OCI-LY1 (cell line): ENCODE data around the gene WNT9B.

ENCODE experiments used
- H2AFZ ChIP-seq: fragments of 200-600 bp; sonication (generic), shearing (Covaris generic); 2 replicates; pipeline ENCODE4 v1.6.0; 2014; ENCODE audit warnings: antibody characterized with exemption, mild to moderate bottlenecking, low read length
- H3F3A ChIP-seq: fragments of 200-600 bp; sonication (generic), shearing (Covaris generic); 2 replicates; pipeline ENCODE4 v1.6.0; 2014; ENCODE audit warnings: mild to moderate bottlenecking, antibody characterized with exemption, low read length, moderate library complexity; ENCODE audit not compliant: insufficient read depth
- H3K27ac ChIP-seq: fragments of 200-600 bp; sonication (generic); 2 replicates; pipeline ENCODE4 v1.5.1; 2014; ENCODE audit warnings: low read length, mixed run types, mild to moderate bottlenecking, low read depth; ENCODE audit not compliant: poor library complexity, severe bottlenecking
- H3K27me3 ChIP-seq: fragments of 200-600 bp; sonication (generic); 2 replicates; pipeline ENCODE4 v1.6.0; 2014; ENCODE audit warnings: antibody characterized with exemption, mild to moderate bottlenecking, low read length, moderate library complexity; ENCODE audit not compliant: insufficient read depth
- H3K36me3 ChIP-seq: fragments of 200-600 bp; sonication (generic); 2 replicates; pipeline ENCODE4 v1.6.1; 2014; ENCODE audit warnings: mild to moderate bottlenecking, antibody characterized with exemption, low read length, moderate library complexity, mixed read lengths; ENCODE audit not compliant: insufficient read depth
- H3K4me1 ChIP-seq: fragments of 200-600 bp; sonication (generic); 2 replicates; pipeline ENCODE4 v1.5.1; 2014; ENCODE audit warnings: mild to moderate bottlenecking, low read length, moderate library complexity; ENCODE audit not compliant: insufficient read depth, severe bottlenecking
- H3K4me2 ChIP-seq: fragments of 200-600 bp; sonication (generic), shearing (Covaris generic); 2 replicates; pipeline ENCODE4 v1.6.1; 2014; ENCODE audit warnings: low read length
- H3K4me3 ChIP-seq: fragments of 200-600 bp; sonication (generic); 2 replicates; pipeline ENCODE4 v1.5.1; 2014; ENCODE audit warnings: low read length, low read depth, mild to moderate bottlenecking, mixed read lengths; ENCODE audit not compliant: poor library complexity, severe bottlenecking
- H3K79me2 ChIP-seq: fragments of 200-600 bp; shearing (Covaris generic); 2 replicates; pipeline ENCODE4 v1.6.1; 2016; ENCODE audit warnings: mixed run types, low read length, mixed read lengths; ENCODE audit not compliant: insufficient read depth
- H3K9ac ChIP-seq: fragments of 200-600 bp; sonication (generic), shearing (Covaris generic); 2 replicates; pipeline ENCODE4 v1.6.1; 2014; ENCODE audit warnings: mild to moderate bottlenecking, low read length, mixed read lengths
- H3K9me2 ChIP-seq: fragments of 200-600 bp; sonication (generic), shearing (Covaris generic); 2 replicates; pipeline ENCODE4 v1.6.1; 2014; ENCODE audit warnings: low read depth, mild to moderate bottlenecking, low read length, mixed read lengths
- H3K9me3 ChIP-seq: fragments of 200-600 bp; shearing (Covaris generic); 2 replicates; pipeline ENCODE4 v1.6.1; 2014; ENCODE audit warnings: low read length, mixed read lengths
- H4K20me1 ChIP-seq: fragments of 200-600 bp; sonication (generic), shearing (Covaris generic); 2 replicates; pipeline ENCODE4 v1.6.0; 2016; ENCODE audit warnings: mild to moderate bottlenecking, low read length; ENCODE audit not compliant: insufficient read depth
- CTCF ChIP-seq: fragments of 200-600 bp; sonication (generic), shearing (Covaris generic); IDR thresholded peaks from 2 replicates; pipeline ENCODE4 v1.5.1; 2017; ENCODE audit warnings: mild to moderate bottlenecking, antibody characterized with exemption, low read length, moderate library complexity, mixed read lengths
- EZH2 ChIP-seq: fragments of 200-600 bp; sonication (generic), shearing (Covaris generic); IDR thresholded peaks from 2 replicates; pipeline ENCODE4 v1.8.0; 2017; ENCODE audit warnings: borderline replicate concordance, mixed run types, mild to moderate bottlenecking, antibody characterized with exemption, low read length, moderate library complexity, mixed read lengths

WNT9B gene

GRCh38 chr17:46894024-46894423 lies 42.6 kb downstream of the WNT9B start:
- Histone ChIP-seq H3K79me2 (no peaks in the 10 kb centered on the region), H3K9me3 (no peaks in the 10 kb centered on the region), H3K27me3 (peaks cover 4% of the 10 kb centered on the region; the same call in 1 of the 2 replicates), H2AFZ (no peak overlapping the region), H3K4me3 (no peak overlapping the region), H3K4me1 (no peaks in the 10 kb centered on the region), H3F3A (no peaks in the 10 kb centered on the region), H3K36me3 (no peaks in the 10 kb centered on the region), H3K27ac (no peak overlapping the region), H4K20me1 (no peaks in the 10 kb centered on the region), H3K4me2 (no peak overlapping the region), H3K9ac (no peak overlapping the region), H3K9me2 (no peaks in the 10 kb centered on the region)
- no peak for TF ChIP-seq CTCF

- H3K27me3 ChIP-seq = peaks cover 4% of the 10 kb centered on the region; the same call in 1 of the 2 replicates
- no peak overlapping the region for H2AFZ ChIP-seq
Observed at GRCh38 chr17:46894476-46895151, 43.2 kb downstream of the WNT9B start.

GRCh38 chr17:46895171-46895570 lies 43.8 kb downstream of the WNT9B start:
- no peaks in the 10 kb centered on the region for H3K9me3 ChIP-seq
- no peaks in the 10 kb centered on the region for H3K79me2 ChIP-seq
- no peaks in the 10 kb centered on the region for H3K4me1 ChIP-seq
- no peak overlapping the region for H3K27ac ChIP-seq
- H3K4me2 ChIP-seq = no peak overlapping the region
- H3K36me3 ChIP-seq = no peaks in the 10 kb centered on the region
- H3F3A ChIP-seq = no peaks in the 10 kb centered on the region
- no peaks in the 10 kb centered on the region for H4K20me1 ChIP-seq
- no peak overlapping the region for H3K9ac ChIP-seq
- no peak overlapping the region for H3K4me3 ChIP-seq
- H2AFZ ChIP-seq = no peak overlapping the region
- TF ChIP-seq CTCF (no peak), EZH2 (no peak)
- H3K27me3 ChIP-seq = peaks cover 4% of the 10 kb centered on the region; the same call in 1 of the 2 replicates
- H3K9me2 ChIP-seq = no peaks in the 10 kb centered on the region

More at GRCh38 chr17:46894476-46895151, 43.2 kb downstream of the WNT9B start:
- H3F3A ChIP-seq = no peaks in the 10 kb centered on the region
- no peak overlapping the region for H3K4me3 ChIP-seq
- no peak overlapping the region for H3K9ac ChIP-seq
- no peaks in the 10 kb centered on the region for H3K79me2 ChIP-seq
- H3K9me2 ChIP-seq = no peaks in the 10 kb centered on the region
- H3K36me3 ChIP-seq = no peaks in the 10 kb centered on the region
- TF ChIP-seq CTCF (no peak), EZH2 (no peak)
- no peak overlapping the region for H3K27ac ChIP-seq
- H4K20me1 ChIP-seq = no peaks in the 10 kb centered on the region
- no peaks in the 10 kb centered on the region for H3K4me1 ChIP-seq
- H3K4me2 ChIP-seq = no peak overlapping the region
- H3K9me3 ChIP-seq = no peaks in the 10 kb centered on the region
